CD1c-positive myeloid dendritic cell (primary cell): ENCODE measurements around the gene TENM4.

Experiments used
- DNase-seq: peaks from one replicate; pipeline ENCODE4 v3.0.0-alpha.2; 2016; ENCODE audit errors: extremely low spot score

The TENM4 gene

DNA sequence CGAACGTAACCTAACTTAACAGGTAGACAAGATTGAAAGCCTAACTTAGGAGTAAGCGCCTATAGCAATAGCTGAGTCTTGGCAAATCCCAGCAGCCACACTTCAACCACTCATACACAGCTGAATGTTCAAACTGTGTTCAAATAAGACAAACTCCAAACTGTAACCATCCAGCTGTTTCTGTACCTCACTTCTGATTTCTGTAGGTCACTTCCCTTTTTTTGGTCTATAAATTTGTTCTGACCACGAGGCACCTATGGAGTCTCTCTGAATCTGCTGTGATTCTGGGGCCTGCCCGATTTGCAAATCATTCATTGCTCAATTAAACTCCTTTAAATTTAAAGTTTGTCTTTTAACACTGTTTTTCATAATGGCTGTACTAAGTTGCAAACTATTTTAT is 8.2 kb upstream of the TENM4 start:
- DNase-seq = no peak

DNA sequence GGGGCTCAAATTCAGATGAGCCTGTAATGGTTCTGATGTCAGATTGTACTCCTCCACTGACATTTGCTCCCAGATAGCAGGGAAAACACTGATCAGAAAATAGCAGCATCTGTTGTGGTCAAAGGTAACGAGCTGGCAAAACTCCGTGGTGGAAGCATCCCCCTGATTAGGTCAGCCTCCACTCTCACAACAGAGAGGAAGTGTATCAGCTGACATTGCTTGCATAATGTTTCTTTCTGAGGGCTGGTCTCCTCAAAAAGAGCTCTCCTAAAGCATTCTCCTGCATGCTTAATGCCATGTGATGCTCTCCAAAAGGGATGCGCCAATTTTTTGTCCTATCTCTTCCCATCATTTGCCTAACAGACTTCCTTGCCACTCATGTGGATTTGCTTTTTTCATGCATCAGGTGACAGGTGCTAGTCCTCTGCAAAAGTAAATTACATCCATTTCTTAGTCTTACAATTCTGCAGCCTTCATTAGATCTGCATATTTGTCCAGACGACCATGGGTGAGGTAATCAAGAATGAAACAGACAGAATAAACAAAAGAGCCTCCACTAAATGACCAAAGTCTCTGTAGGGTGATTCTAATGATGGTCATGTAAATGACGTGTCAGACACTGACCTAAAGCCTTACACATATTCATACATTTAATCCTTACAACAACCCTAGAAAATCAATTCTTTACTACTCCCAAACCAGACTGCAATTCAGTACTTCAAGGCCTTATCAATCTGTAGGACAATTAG is 6.4 kb upstream of the TENM4 start:
- DNase-seq = peak; percentile 10

DNA sequence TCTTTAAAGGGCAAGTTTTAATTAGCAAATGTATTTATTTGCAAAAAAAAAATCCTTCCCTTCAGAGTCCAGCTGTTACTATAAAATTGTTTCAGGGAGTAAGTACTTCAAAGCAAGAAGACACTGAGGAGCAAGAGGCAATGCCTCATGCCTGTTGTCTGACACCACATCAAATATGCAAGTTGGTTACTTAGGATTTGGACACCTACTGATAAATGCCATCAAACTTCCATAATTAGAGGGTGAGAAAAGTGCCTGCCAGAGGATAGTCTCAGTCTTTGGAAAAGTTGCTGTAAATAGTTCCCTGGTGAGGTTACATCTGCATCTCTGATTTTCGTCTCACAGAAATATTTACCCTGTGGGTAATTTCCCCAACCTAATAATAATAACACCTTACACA is 4.1 kb upstream of the TENM4 start:
- DNase-seq = no peak

DNA sequence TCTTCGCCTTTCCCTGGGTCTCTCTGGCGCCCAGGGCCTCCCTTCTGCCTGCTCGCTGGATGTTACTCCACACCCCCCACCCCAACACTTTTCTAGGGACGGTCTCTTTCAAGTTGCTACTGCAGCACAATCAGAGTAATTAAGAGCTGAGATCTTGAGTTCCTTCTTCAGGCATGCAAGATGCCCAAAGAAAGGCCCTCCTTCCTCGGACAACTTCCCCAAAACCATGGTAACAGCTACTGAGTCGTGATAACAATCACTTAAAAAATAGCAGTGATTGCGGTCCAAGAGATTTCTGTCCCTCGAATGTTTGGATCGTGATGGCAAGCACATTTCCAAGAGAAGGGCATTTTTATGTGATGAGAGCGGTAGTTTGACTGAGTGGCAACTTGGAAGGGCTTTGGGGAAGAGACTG is 638 bp upstream of the TENM4 start:
- DNase-seq = peak; percentile 66

DNA sequence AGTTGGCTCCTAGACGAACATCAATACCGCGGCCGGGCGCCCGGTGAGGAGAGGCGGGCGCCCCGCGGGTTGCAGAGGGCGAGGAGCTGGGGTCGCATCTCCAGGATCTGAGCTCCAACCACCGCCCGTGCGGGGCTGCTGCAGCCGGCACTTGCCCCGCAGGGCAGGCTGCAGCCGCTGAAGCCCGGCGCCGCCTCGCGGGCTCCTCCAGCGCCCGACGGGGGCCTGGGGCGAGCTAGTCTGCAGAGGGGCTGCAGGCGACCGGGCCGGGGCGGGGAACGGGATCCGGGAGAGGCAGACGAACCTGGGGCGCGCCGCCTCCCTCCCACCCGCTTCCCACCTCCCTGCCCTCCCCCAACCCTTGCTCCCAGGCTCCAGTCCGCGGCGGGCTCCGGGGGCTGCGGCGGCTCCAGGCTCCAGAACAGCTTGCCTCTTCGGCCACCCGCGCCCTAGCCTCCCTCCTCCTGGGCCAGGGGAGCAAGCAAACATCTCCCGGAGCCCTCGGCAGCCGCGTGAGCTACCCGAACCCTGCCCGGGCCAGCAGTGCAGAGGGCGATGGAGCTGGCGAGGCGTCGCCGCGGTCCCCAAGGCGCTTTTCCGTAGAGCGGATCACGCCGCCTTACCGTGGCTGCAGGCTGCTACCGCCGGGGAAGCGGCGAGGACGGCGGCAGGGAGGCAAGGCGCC is 802 bp downstream of the TENM4 start:
- no peak for DNase-seq

DNA sequence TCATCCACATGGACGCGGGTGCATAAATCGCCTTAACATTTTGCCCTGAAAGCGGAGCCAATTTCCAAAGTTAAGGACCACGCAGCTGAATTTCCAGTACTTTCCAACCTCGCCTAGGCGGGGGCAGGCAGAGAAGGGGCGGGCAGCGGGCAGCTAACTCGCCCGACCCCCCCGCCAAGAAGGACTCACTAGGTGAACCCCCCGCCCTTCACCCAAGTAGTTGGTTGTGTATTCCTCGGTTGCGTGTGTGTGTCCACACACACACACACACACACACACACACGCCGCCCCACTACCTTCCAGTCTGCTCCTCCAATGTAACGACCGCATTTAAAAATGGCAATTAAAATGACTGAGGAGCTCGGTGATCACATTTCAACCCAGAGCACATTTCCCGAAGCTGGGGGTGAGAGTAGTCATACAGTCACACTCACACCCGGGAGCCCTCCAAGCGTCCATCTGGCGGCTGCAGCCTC is 1.4 kb downstream of the TENM4 start:
- DNase-seq = no peak

DNA sequence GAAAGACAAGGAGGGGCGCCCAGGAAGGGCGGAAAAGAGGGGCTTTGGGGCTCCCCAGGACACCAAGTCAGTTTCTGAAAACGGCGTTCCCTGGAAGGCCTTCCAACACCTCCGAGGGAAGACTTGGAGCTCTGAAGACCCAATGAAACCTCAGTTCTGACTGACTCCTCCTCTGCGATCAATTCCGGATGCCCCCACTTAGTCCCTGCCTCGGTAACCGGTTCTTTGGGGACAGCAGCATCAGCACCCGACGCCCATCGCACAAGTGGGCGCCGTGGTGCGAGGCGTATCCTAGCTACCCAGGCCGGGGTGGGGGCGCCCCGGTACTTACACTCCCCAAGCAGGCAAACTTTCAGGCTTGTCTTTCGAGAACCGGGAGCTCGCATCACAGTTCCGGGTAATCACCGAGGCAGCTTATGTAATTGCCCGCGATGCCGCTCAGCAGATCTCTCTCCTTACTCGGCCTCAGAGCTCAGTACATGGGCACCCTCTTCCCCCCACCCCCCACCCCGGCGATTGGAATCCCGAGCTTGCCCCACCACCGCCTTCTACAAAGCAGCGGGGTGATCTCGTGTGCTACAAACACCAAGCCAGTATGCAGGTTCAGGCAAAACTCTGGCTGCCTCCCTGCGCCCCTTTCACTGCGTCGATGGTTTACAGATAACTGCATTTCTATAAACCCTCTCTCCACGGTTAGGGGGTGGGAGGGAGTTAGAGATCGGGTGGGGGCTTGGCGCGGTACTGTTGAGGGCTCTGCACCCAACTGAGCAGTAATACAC is 2.0 kb downstream of the TENM4 start:
- DNase-seq = peak; percentile 11

DNA sequence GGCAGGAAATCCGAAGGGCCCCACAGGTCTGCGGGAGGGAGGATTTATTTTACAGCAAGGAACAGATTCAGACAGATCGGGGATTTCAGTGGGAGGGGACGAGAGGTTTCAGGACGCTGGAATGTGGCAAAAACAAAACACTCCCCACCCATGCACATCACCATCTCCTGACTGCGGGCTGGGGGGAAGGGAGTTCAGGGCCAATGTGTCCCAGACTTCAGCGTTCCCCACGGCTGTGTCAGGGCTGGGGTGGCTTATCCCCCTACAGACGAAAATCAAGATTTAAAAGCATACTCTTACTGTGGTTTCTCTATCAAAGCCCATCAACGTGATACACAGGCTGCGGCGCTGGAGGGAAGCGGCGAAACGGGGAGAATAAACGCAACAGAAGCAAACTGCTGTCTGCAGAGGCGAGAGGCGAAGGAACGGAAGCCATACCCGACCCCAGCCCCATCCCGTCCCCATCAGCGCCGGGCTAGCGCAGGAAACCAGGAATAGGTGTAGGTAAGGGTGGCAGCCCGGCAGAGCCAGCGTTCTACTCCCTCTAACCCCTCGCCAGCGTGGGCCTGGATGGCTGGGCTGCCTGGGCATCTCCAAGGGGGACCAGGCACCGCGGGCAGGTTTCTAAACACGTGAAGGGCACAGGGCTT is 2.7 kb downstream of the TENM4 start:
- no peak for DNase-seq

DNA sequence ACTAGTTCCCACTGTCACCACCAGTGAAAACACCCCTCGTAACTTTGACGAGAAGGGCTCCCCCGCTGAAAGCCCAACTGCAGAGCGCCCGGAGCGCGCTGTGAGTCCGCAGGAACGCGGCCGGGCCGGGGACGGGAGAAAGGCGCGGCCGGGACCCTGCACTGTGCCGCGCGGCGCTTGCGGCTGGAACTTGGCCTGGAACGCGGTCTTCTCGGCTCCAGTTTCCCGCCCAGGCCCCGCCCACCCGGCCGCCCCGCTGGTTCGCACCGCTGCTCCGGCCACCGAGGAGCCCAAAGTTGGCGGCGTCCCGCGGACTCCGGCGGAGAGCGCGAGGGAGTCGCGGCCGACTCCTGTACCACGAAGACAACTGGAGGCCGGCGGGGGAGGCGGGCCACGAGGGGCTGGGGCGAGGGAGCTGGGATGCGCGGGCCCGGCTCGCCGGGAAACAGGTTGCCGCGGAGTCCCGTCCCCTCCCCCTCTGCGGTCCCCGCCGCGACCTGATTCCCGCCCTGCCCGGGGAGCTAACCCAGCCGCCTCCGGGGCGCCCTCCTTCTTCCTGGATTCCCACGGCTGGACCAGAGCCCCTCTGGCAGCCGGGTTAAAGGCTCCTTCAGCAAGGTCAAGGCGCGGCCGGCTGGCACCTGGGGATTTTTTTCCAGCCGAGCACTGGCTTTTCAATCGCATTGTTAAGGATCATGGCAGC is 3.4 kb downstream of the TENM4 start:
- no peak for DNase-seq

DNA sequence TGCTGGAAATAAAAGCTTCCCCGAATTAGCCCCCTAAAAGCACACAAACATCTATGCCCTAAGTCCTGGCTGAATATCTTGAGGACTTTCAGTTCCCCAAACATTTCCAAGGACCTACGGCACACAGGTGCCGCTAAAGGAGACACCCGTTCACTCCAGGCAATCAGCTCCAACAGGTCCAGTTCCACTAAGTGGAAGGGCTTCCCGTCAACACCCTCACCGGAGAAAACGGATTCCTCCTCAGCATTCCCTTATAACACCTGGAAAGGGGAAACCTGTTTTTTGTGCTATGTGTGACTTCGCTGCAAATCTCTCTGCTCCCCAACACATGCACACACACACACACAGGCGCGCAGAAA is 3.9 kb downstream of the TENM4 start:
- DNase-seq = no peak

DNA sequence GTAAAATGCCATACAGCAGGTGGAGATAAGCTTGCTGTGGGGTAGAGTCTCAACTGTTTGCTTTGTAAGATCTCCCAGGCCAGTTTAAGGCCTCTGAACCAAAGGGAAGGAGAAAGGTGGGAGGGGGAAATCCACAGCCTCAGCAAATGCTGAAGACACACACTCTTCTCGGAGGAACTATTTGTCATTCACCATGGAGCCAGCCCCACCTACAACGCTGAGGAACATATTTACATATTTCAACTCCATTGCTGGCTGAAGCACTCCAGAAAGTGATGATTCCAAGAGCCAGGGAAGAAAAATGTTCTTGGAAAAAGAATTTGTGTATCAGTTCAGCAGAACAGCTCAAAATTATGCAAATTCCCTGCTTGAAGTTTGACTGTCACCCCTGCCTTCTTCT is 6.5 kb downstream of the TENM4 start:
- DNase-seq = no peak

DNA sequence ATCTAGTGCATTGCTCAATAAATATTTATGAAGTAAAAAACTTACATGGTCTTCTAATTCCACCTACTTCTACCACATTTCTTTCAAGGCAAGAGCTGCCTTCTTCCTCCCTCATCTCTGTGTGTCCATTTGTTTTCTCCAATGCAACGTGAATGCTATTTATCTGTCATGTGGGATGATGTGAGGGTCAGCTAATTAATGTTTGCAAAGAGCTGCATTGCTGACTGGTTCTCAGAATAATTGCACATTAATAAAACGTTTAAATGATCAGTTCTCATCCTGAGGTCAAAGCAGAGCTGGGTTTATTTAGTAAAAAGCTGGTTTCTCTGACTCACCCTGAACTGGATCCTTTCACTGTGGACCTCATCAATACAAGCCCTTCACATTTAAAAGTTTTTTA is 8.7 kb downstream of the TENM4 start:
- DNase-seq = no peak

DNA sequence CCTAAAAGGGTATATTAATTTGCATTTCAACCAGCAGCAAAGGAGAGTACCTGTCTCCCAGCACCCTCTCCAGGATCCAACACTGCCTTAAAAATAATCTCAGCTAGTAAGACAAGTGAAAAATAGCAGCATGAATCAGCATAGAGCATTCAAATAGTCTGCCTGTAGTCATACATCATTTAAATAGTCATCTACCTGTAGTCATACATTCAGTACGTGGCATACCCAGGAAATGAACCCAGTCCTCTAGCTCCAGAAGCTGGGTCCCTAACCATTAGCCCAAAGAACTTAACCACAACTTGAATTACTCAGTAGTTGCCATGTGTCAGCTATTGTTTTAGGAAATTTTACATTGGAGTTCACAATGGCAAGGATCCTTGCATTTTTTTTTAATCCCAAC is 9.3 kb downstream of the TENM4 start:
- DNase-seq = no peak

DNA sequence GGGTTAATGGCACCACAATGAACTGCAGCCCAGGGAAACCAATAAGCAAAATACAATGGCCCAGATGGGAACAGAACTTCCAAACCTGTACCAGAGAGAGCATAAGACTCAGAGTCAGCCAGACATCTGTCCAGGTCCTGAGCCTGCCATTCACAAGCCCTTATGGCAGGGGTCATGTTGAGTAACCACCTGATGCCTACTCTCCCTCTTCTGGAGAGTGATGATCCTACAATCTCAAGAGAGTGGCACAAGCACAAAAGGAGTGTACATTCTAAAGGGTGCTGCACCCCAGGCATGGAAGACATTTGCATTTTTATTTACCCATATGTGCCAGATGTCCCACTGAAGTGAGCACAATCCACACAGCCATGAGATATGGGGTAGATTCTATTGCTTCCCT is 10.6 kb downstream of the TENM4 start:
- no peak for DNase-seq

DNA sequence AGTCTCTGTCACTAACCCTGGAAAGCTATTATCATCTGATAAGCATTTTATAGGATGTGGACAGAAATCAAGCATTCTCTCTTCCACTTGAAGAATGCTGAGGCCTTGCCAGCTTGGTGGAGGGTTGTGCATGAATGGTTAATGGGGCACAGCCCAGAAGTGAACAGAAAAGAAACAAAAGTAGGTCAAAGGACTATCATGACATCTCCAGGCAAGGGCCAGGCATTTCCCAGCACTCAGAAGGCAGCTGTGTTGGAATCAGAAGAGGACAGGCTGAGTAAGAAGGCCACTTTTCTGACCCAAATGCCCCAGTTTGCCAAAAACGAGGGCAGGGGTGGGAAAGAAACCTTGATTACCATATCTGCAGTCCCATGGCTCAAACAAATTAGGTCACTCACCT is 12.4 kb downstream of the TENM4 start:
- DNase-seq = no peak

DNA sequence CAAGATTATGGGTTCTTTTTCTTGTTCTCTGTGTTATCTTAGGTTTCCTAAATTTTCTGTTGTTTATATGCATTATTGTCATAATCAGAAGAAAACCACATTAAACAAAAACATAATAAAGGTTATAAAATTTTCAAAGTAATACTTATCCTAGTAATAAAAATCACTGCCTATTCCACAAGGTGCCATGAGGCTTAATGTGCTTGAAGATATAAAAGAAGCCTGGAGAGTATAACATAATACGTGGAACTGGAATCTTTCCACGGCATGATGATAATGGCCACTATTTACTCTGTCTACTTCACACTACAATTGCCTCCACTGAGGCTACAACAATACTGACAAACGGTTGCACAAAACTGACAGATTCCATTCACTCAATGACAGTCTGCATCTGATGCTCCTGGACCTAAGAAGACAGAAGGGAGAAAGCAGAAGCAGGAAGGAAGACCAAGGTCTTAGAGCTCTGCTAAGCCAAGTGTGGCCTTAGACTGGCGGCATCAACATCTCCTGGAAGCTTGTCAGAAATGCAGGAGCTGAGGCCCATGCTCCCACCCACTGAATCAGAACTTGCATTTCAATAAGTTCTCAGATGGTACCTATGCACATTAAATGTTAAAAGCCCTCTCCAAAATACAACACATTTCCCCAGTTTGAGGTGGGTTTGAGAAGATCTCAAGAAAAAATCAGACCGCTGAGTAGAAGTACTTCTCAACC is 13.1 kb downstream of the TENM4 start:
- no peak for DNase-seq

DNA sequence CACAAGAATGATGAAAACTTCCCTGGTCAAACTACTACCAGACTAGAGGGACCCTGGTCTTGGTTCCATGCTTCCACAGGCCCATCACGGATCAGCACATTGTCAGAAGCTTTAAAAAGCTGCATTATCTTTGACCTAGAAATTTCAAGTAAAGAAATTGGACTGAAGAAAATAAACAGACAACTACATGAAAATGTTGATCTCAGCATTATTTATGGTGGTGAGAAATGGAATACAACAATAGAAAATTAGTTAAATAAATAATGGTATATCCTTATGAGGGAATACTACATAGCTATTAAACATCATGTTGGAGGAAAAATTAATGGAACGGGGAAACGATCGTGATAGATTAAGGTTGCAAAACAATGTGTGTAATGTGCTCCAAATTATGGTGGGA is 13.7 kb downstream of the TENM4 start:
- no peak for DNase-seq

DNA sequence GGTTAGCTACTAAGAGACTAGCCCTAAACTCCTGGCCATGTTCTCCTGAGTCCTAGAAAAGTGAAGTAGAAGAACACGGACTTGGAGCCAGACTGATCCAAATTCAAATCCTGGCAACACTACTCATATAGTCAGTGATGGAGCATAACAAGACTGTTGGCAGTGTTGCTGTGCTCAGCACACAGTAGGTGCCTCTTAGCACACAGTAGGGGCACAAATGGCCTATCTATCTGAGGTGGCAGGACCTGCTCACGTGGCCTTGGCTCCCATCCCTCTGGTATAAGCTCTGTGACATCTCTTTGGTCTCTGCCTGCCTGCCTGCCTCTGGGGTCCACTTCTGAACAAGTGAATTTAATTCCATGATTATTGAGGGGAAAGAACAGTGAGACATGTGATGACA is 15.4 kb downstream of the TENM4 start:
- no peak for DNase-seq

DNA sequence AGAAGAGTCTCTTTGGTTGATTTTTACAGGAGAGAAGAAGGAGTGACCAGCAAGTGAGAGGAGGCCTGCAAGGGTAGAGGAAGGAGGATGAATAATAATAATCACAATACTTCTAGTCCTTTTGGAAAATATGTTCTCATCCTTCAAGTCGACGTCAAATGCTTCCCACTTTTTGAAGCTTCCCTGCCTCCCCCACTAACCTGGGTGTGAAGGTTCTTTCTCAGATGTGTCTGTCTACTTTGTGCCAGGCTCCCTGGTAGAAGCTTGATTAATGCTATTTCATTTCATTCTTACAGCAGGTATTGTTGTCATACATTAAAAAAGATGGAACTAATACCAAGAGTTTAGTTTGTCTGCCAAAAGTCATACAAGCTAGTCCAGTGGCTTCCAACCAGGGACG is 17.1 kb downstream of the TENM4 start:
- no peak for DNase-seq

DNA sequence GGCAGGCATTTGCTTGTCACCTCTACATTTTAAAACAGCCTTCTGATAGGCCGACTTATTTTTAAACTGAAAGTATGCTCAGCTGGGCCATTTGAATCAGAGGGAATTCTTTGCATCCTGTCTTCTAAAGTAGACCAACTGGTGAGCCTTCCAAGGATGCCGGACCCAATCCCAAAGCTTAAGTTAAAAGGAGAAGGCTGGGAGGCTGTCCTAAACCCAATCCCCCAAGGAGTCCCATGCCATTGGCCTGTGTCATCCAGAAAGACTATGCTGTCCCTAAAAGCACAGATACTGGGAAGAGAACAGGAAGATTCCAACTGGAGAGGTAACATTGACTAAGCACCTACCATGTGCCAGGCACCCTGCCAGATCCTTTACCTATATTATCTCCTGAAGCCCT is 18.0 kb downstream of the TENM4 start:
- DNase-seq = no peak

DNA sequence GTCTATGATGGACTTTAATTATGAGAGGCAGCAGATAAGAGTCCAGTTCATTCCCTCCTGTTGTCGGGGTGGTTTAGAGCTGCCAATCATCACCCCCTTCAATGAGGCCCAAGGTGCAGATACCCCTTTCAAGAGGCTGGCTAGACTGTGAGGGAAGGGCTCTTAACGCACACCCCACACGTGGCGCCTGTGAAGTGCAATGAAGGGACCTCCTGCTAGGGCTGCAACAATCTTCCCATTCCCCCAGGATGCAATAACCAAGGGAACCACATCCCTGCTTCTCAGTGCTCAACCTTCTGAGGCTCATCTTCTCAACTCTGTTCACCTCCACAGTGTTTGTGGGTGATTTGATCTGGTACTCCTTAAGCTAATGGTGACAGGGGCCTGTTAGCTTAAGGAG is 19.0 kb downstream of the TENM4 start:
- DNase-seq = no peak
